HepG2 (cell line): ENCODE results near the gene PRKCE.

Experiments
- ZNF569 ChIP-seq: sonication (generic); formaldehyde crosslinking; IDR thresholded peaks from 2 replicates; pipeline ENCODE4 v1.5.0; 2020; ENCODE audit warnings: mild to moderate bottlenecking, missing genetic modification reagents, moderate library complexity, borderline replicate concordance
- TF ChIP-seq, protein P1 (sequence below): sonication (generic); formaldehyde crosslinking; IDR thresholded peaks from 2 replicates; pipeline ENCODE4 v1.4.0; 2020; ENCODE audit warnings: missing genetic modification reagents

DNA sequence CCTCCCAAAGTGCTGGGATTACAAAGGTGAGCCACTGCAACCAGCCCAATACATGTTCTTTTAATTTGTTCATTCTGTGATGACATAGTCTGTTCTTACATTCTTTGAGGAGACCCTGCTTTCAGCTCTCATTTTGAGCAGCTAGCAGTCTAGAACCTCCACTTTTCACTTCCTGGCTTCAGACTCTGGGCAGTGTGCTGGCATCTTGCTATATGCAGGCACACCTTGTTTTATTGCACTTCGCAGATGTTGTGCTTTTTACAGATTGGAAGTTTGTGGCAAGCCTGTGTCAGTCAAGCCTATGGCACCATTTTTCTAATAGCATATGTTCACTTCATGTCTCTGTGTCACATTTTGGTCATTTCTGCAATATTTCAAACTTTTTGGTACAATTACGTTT lies 72.4 kb downstream of the PRKCE start:
- TF ChIP-seq ZNF569 (CRISPR knock-in tag): no peak
- TF ChIP-seq, protein P1, sequence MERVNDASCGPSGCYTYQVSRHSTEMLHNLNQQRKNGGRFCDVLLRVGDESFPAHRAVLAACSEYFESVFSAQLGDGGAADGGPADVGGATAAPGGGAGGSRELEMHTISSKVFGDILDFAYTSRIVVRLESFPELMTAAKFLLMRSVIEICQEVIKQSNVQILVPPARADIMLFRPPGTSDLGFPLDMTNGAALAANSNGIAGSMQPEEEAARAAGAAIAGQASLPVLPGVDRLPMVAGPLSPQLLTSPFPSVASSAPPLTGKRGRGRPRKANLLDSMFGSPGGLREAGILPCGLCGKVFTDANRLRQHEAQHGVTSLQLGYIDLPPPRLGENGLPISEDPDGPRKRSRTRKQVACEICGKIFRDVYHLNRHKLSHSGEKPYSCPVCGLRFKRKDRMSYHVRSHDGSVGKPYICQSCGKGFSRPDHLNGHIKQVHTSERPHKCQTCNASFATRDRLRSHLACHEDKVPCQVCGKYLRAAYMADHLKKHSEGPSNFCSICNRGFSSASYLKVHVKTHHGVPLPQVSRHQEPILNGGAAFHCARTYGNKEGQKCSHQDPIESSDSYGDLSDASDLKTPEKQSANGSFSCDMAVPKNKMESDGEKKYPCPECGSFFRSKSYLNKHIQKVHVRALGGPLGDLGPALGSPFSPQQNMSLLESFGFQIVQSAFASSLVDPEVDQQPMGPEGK (CRISPR knock-in tag): no peak
